Sigmoid colon (tissue), 7 donors: Measurements from ENCODE around the gene SEMA4G. TPM values are rescaled to one million over a fixed set of nuclear protein-coding genes. Genes with fewer than 3 reads are reported as not detected.

ENCODE experiments used
- DNase-seq: peaks from one replicate; pipeline ENCODE4 v3.0.0-alpha.2; 2019
- H3K27ac ChIP-seq, 4 donors: fragments of 200-600 bp; sonication (generic); one replicate each; pipeline ENCODE4 v1.5.1; 2016 to 2019; ENCODE audit warnings: mild to moderate bottlenecking in 1 of 4
- H3K27me3 ChIP-seq, 3 donors: fragments of 200-600 bp; sonication (generic); one replicate each; pipeline ENCODE4 v1.5.1; 2019; ENCODE audit warnings: mild to moderate bottlenecking in 1 of 3
- H3K36me3 ChIP-seq, 4 donors: fragments of 200-600 bp; sonication (generic); one replicate each; pipeline ENCODE4 v1.5.1; 2016 to 2019
- H3K4me1 ChIP-seq, 4 donors: fragments of 200-600 bp; sonication (generic); one replicate each; pipeline ENCODE4 v1.5.1; 2017 to 2019
- H3K4me3 ChIP-seq, 4 donors: fragments of 200-600 bp; sonication (generic); one replicate each; pipeline ENCODE4 v1.5.1; 2017 to 2019; ENCODE audit warnings: mild to moderate bottlenecking in 2 of 4, moderate library complexity in 1 of 4
- H3K9me3 ChIP-seq, 4 donors: fragments of 200-600 bp in 3 of 4; sonication (generic) in 3 of 4; one replicate each; pipeline versions ENCODE4 v1.5.1 to v1.6.1; 2013 to 2019
- CTCF ChIP-seq, 4 experiments: fragments of 450-650 bp in 3 of 4; fragments of 200-600 bp in 1 of 4; IDR thresholded peaks; one replicate each; pipeline ENCODE4 v1.5.1; 2016 to 2019; ENCODE audit warnings: antibody characterized with exemption in 4 of 4, mild to moderate bottlenecking in 3 of 4, moderate library complexity in 2 of 4
- EP300 ChIP-seq, 4 donors: sonication (generic); formaldehyde crosslinking; IDR thresholded peaks; one replicate each; pipeline ENCODE4 v1.6.1; 2017; ENCODE audit warnings: antibody characterized with exemption in 4 of 4
- POLR2A ChIP-seq, 2 donors: fragments of 450-650 bp; IDR thresholded peaks; one replicate each; pipeline ENCODE4 v1.6.1; 2016; ENCODE audit warnings: antibody characterized with exemption in 2 of 2, mild to moderate bottlenecking in 2 of 2, moderate library complexity in 2 of 2
- POLR2AphosphoS5 ChIP-seq, 4 donors: sonication (generic); formaldehyde crosslinking; IDR thresholded peaks; one replicate each; pipeline ENCODE4 v1.6.1; 2017; ENCODE audit warnings: antibody characterized with exemption in 4 of 4
- WGBS, 2 donors: extraction: QIAGEN DNeasy Blood & Tissue Kit; methylation state at CpG; one replicate each; pipeline ENCODE4 v1.1.7; 2013; 5-methylcytosine and 5-hydroxymethylcytosine counted together
- intact Hi-C: fragments of 100-400 bp; cut with DNase I; formaldehyde crosslinking; loops from one replicate; pipeline ENCODE4 v1.15.1; 2023
- polyA plus RNA-seq, 3 donors: library from polyadenylated mRNA; stranded (reverse); fragments of 200-250 nt; gene quantifications; one replicate each; pipeline ENCODE4 v1.2.3, GENCODE V29; 2013
- small RNA-seq, 3 donors: library from RNA; depleted of rRNA; stranded (forward); fragments of <200 nt; gene quantifications; one replicate each; pipeline ENCODE3, GENCODE V24; 2016
- total RNA-seq, 4 donors: library from RNA; depleted of rRNA; stranded (reverse); fragments of >200 nt; gene quantifications; one replicate each; pipeline ENCODE4 v1.1.0, GENCODE V29; 2016
- donor health status: healthy with polysubstance abuse.
- donor health status: Bipolar disorder and iron deficiency.
- donor health status: healthy.

Gene SEMA4G
- total and polyA plus RNA-seq, 7 donors = 0.49 to 65.8 (median 2.2) TPM

DNA sequence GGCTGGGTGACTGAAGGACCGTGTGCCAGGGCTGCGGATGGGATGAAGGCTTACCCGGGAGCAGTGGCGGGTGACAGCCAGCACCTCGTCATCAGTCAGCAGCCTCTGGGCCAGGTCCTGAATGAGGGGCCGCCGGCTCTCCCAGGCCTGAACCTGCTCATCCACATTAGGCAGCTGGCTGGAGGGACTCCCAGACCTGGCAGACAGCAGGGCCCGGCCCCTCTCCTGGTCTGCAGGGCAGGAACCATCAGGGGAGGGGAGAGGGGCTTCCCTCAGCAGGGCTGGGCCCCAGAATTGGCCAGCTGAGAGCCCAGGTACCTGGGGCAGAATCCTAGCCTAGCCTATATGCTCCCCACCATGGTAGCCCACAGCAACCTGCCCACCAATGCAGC lies 46.3 kb downstream of the SEMA4G start:
- WGBS, 2 donors = 92% methylated on average over 8 of the region's 8 CpGs
- H3K4me1 ChIP-seq = peaks cover 0 to 31% (median 28%) of the 10 kb centered on the region in 4 donors
- H3K36me3 ChIP-seq = no peaks in the 10 kb centered on the region
- H3K4me3 ChIP-seq = no peak overlapping the region
- TF ChIP-seq EP300 (IDR thresholded peaks at IDR 0.05) = no peak
- TF ChIP-seq POLR2A (IDR thresholded peaks at IDR 0.05) = no peak
- no peak for TF ChIP-seq CTCF (IDR thresholded peaks at IDR 0.05)
- no peak for DNase-seq
- H3K27me3 ChIP-seq = peaks cover 0 to 18% (median 6%) of the 10 kb centered on the region in 3 donors
- no peak overlapping the region for H3K27ac ChIP-seq
- intact Hi-C loops = no loop called here
- H3K9me3 ChIP-seq = no peaks in the 10 kb centered on the region

- no peaks in the 10 kb centered on the region for H3K9me3 ChIP-seq
- H3K36me3 ChIP-seq = no peaks in the 10 kb centered on the region
- H3K27me3 ChIP-seq = peaks cover 0 to 18% (median 6%) of the 10 kb centered on the region in 3 donors
- TF ChIP-seq CTCF (IDR thresholded peaks at IDR 0.05) (no peak), EP300 (IDR thresholded peaks at IDR 0.05) (no peak), POLR2A (IDR thresholded peaks at IDR 0.05) (no peak)
- WGBS, 2 donors = 75 to 82% methylated on average over 5 of the region's 5 CpGs
- no peak for DNase-seq
- H3K27ac ChIP-seq = no peak overlapping the region
- intact Hi-C loops = no loop called here
- peaks cover 0 to 31% (median 28%) of the 10 kb centered on the region in 4 donors for H3K4me1 ChIP-seq
- H3K4me3 ChIP-seq = no peak overlapping the region
These were observed 47.5 kb downstream of the SEMA4G start for GRCh38 chr10:101016814-101017213.

GRCh38 chr10:101018118-101018599 lies 48.9 kb downstream of the SEMA4G start:
- Histone ChIP-seq H3K36me3 (no peaks in the 10 kb centered on the region), H3K4me1 (peaks cover 0 to 20% (median 18%) of the 10 kb centered on the region in 4 donors), H3K27ac (no peak overlapping the region), H3K4me3 (no peak overlapping the region), H3K9me3 (no peaks in the 10 kb centered on the region), H3K27me3 (peaks cover 0 to 18% (median 6%) of the 10 kb centered on the region in 3 donors)
- WGBS, 2 donors = 55 to 81% methylated on average over 20 of the region's 20 CpGs
- no peak for DNase-seq
- TF ChIP-seq CTCF (IDR thresholded peaks at IDR 0.05) (no peak), POLR2AphosphoS5 (IDR thresholded peaks at IDR 0.05) (no peak), POLR2A (IDR thresholded peaks at IDR 0.05) (no peak), EP300 (IDR thresholded peaks at IDR 0.05) (no peak)
- intact Hi-C loops = no loop called here

DNA sequence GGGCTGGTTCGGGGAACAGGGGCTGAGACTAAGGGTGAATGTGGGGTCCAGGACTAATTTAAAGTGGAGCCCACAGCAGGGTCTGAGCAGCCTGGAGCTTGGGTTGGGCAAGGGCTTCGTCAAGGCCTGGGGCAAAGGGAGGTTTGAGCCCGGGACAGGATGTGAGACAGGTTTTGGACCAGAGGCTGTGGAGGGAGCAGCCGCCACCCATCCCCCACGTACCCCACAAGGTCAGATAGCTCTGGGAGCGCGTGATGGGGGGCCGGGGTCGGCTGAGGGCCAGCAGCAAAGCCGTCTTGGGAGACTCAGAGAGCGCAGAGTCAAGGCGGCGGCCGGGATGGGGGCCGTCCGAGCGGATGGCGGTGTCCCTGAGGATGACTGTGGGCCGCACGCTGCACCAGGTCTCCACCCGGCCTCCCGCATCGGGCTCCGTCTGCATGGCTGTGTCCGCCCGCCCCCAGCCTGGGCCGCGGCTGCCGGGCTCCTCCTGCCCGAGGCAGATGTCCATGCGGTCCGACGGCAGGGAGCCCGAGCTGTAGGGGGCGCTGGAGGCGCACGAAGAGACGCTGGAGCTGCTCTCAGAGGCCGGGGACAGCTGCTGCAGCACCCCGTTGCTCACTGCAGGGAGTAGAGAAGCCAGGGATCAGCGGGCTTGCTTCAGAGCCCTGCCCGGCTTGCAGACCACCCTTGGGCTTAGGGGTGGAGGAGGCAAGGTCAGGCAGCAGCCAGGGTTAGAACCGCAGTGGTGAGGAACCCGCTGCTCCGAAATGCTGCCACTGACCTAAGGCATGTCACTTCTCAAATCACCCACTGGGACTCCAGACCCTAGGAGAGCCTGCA lies 49.5 kb downstream of the SEMA4G start:
- WGBS, 2 donors = 25 to 26% methylated on average over 45 of the region's 45 CpGs
- Histone ChIP-seq H3K27ac (no peak overlapping the region), H3K9me3 (no peaks in the 10 kb centered on the region), H3K4me1 (peaks cover 0 to 13% (median 11%) of the 10 kb centered on the region in 4 donors), H3K36me3 (no peaks in the 10 kb centered on the region), H3K27me3 (peaks cover 0 to 18% (median 6%) of the 10 kb centered on the region in 3 donors), H3K4me3 (no peak overlapping the region)
- TF ChIP-seq EP300 (IDR thresholded peaks at IDR 0.05) = no peak
- no peak for TF ChIP-seq POLR2A (IDR thresholded peaks at IDR 0.05)
- peak in 3 of 4 experiments; percentile 23 to 61 (median 39) for TF ChIP-seq CTCF (IDR thresholded peaks at IDR 0.05)
- TF ChIP-seq POLR2AphosphoS5 (IDR thresholded peaks at IDR 0.05) = no peak
- intact Hi-C loops = no loop called here
- DNase-seq = no peak

Small RNA genes within 50 kb of the gene (small RNA-seq; reads per million reads assigned to genes)
- 0 reads per million in 3 donors for gene MIR608

Other genes with a start within 250 kb of the SEMA4G start
- gene PAX2, start 223.9 kb upstream of the SEMA4G start, total RNA-seq = not detected
- gene PAX2, start 223.9 kb upstream of the SEMA4G start, polyA plus RNA-seq = not detected
- 10 to 100 TPM; 31.8 to 49.9 (median 38.7) TPM for gene SLF2, start 56.5 kb upstream of the SEMA4G start, total RNA-seq
- gene SLF2, start 56.5 kb upstream of the SEMA4G start, polyA plus RNA-seq = 10 to 100 TPM in 1 of 3 donors, 1 to 10 TPM in 2; 3.2 to 12.1 (median 4.2) TPM
- 100 to 1,000 TPM in 1 of 4 donors, 10 to 100 TPM in 3; 81.3 to 119 (median 91.7) TPM for gene MRPL43, start 18.0 kb downstream of the SEMA4G start, total RNA-seq
- 100 to 1,000 TPM in 1 of 3 donors, 10 to 100 TPM in 2; 73.8 to 111 (median 78.7) TPM for gene MRPL43, start 18.0 kb downstream of the SEMA4G start, polyA plus RNA-seq
- 1 to 10 TPM; 3.3 to 4.6 (median 4.1) TPM for gene TWNK, start 18.0 kb downstream of the SEMA4G start, total RNA-seq
- gene TWNK, start 18.0 kb downstream of the SEMA4G start, polyA plus RNA-seq = 1 to 10 TPM; 2.4 to 9.0 (median 2.8) TPM
- 100 to 1,000 TPM in 3 of 4 donors, 10 to 100 TPM in 1; 82.3 to 169 (median 116) TPM for gene LZTS2, start 30.3 kb downstream of the SEMA4G start, total RNA-seq
- gene LZTS2, start 30.3 kb downstream of the SEMA4G start, polyA plus RNA-seq = 10 to 100 TPM; 10.9 to 36.7 (median 23.4) TPM
- gene PDZD7, start 61.6 kb downstream of the SEMA4G start, total RNA-seq = 1 to 10 TPM in 3 of 4 donors, under 1 TPM in 1; 0.16 to 2.4 (median 1.3) TPM
- gene PDZD7, start 61.6 kb downstream of the SEMA4G start, polyA plus RNA-seq = under 1 TPM in 2 of 3 donors, not detected in 1; 0.60 to 0.70 TPM
- 10 to 100 TPM; 17.5 to 57.1 (median 43.5) TPM for gene SFXN3, start 61.7 kb downstream of the SEMA4G start, total RNA-seq
- 10 to 100 TPM in 2 of 3 donors, 1 to 10 TPM in 1; 9.5 to 16.9 (median 11.4) TPM for gene SFXN3, start 61.7 kb downstream of the SEMA4G start, polyA plus RNA-seq
- 1 to 10 TPM in 3 of 4 donors, under 1 TPM in 1; 0.49 to 3.9 (median 3.0) TPM for gene KAZALD1, start 92.5 kb downstream of the SEMA4G start, total RNA-seq
- gene KAZALD1, start 92.5 kb downstream of the SEMA4G start, polyA plus RNA-seq = 10 to 100 TPM; 15.6 to 40.2 (median 25.7) TPM
- gene TLX1, start 161.8 kb downstream of the SEMA4G start, total RNA-seq = not detected
- gene TLX1, start 161.8 kb downstream of the SEMA4G start, polyA plus RNA-seq = under 1 TPM in 1 of 3 donors, not detected in 2; 0.07 TPM